GM19455 (cell line): Measurements from ENCODE around the gene CDC34.
"Not testable (repeated sequence)": the region's sequence is repeated elsewhere in the genome, so short reads cannot be mapped to it uniquely, and the experiment has no call there.

Experiments used
- ATAC-seq: cut with Tn5 transposase; IDR thresholded peaks from one replicate; pipeline ENCODE4 v1.9.1; 2021; ENCODE audit not compliant: unreplicated experiment

The CDC34 gene

GRCh38 chr19:572140-572742 lies 40.7 kb downstream of the CDC34 start, which contains the start of gene BSG:
TSS of gene BSG (plus strand) at chr19:572596. CDS start at chr19:572635, 39 bp downstream.
- ATAC-seq = peak; percentile 62

GRCh38 chr19:572743-573518 lies 41.4 kb downstream of the CDC34 start:
- ATAC-seq = peak; percentile 29

GRCh38 chr19:573519-573825 lies 41.9 kb downstream of the CDC34 start:
- ATAC-seq = no peak

- ATAC-seq = no peak
These were observed 43.3 kb downstream of the CDC34 start for GRCh38 chr19:574658-575526.

GRCh38 chr19:575527-576506 lies 44.3 kb downstream of the CDC34 start:
- ATAC-seq = no peak

GRCh38 chr19:576768-577438 lies 45.3 kb downstream of the CDC34 start:
- ATAC-seq = no peak

- ATAC-seq = no peak
These were observed 46.2 kb downstream of the CDC34 start for GRCh38 chr19:577439-578392.

GRCh38 chr19:579111-579841 lies 47.7 kb downstream of the CDC34 start:
- no peak for ATAC-seq

GRCh38 chr19:579842-580155 lies 48.2 kb downstream of the CDC34 start:
- no peak for ATAC-seq

GRCh38 chr19:580274-580835 lies 48.8 kb downstream of the CDC34 start:
- ATAC-seq = no peak

- no peak for ATAC-seq
These were observed 50.0 kb downstream of the CDC34 start for GRCh38 chr19:581399-582111.

- no peak for ATAC-seq
These were observed 51.1 kb downstream of the CDC34 start for GRCh38 chr19:582497-583197.

GRCh38 chr19:583198-583967 lies 51.8 kb downstream of the CDC34 start:
- no peak for ATAC-seq

GRCh38 chr19:583968-584239 lies 52.3 kb downstream of the CDC34 start:
- no peak for ATAC-seq

- ATAC-seq = no peak
These were observed 52.9 kb downstream of the CDC34 start for GRCh38 chr19:584240-585001.

GRCh38 chr19:585146-585545 lies 53.6 kb downstream of the CDC34 start:
- not testable (repeated sequence) for ATAC-seq
